ENCODE data around the gene FAM3C. TPM values are rescaled to one million over a fixed set of nuclear protein-coding genes. Genes with fewer than 3 reads are reported as not detected.
A peak's percentile ranks its signal among the peaks of the same experiment; 100 is the strongest.
"Not testable (repeated sequence)": the region's sequence is repeated elsewhere in the genome, so short reads cannot be mapped to it uniquely, and the experiment has no call there.

Gene FAM3C
- total RNA-seq, 1 experiment from 2014 or later = 114 TPM

- H3K9me3 ChIP-seq (replicated peaks); H3K27ac ChIP-seq; H3K4me3 ChIP-seq; H3K36me3 ChIP-seq; H3K27me3 ChIP-seq; DNase-seq: not testable (repeated sequence)
- peaks cover 19% of the 10 kb centered on the region for H3K4me1 ChIP-seq
Measured at GRCh38 chr7:121315170-121315569, 80.9 kb downstream of the FAM3C start.

GRCh38 chr7:121313793-121314676 lies 82.1 kb downstream of the FAM3C start:
- H3K4me1 ChIP-seq = peaks cover 19% of the 10 kb centered on the region
- no peaks in the 10 kb centered on the region for H3K36me3 ChIP-seq
- H3K27me3 ChIP-seq = no peaks in the 10 kb centered on the region
- peak; percentile 71 to 81 for DNase-seq
- no peaks in the 10 kb centered on the region for H3K9me3 ChIP-seq (replicated peaks)
- peak overlapping the region; percentile 29 for H3K4me3 ChIP-seq
- no peak overlapping the region for H3K27ac ChIP-seq

GRCh38 chr7:121313220-121313792 lies 82.8 kb downstream of the FAM3C start:
- peak in 1 of 2 experiments; percentile 49 for DNase-seq
- Histone ChIP-seq H3K27me3 (no peaks in the 10 kb centered on the region), H3K9me3 (replicated peaks) (no peaks in the 10 kb centered on the region), H3K4me1 (peaks cover 19% of the 10 kb centered on the region), H3K4me3 (peak overlapping the region; percentile 29), H3K36me3 (no peaks in the 10 kb centered on the region), H3K27ac (0 out of 2 replicates have a peak overlapping the region, but pooled peaks have one; percentile 2)

GRCh38 chr7:121307021-121307574 lies 89.0 kb downstream of the FAM3C start:
- Histone ChIP-seq H3K9me3 (replicated peaks) (no peaks in the 10 kb centered on the region), H3K4me1 (peaks cover 9% of the 10 kb centered on the region), H3K4me3 (no peak overlapping the region), H3K27ac (peak overlapping the region; percentile 29), H3K36me3 (no peaks in the 10 kb centered on the region), H3K27me3 (no peaks in the 10 kb centered on the region)
- DNase-seq = peak; percentile 43 to 65

GRCh38 chr7:121306565-121306964 lies 89.5 kb downstream of the FAM3C start:
- peak overlapping the region; percentile 29 for H3K27ac ChIP-seq
- no peak for DNase-seq
- H3K4me1 ChIP-seq = peaks cover 9% of the 10 kb centered on the region
- H3K27me3 ChIP-seq = no peaks in the 10 kb centered on the region
- no peaks in the 10 kb centered on the region for H3K36me3 ChIP-seq
- no peaks in the 10 kb centered on the region for H3K9me3 ChIP-seq (replicated peaks)
- H3K4me3 ChIP-seq = no peak overlapping the region

- no peak overlapping the region for H3K27ac ChIP-seq
- no peak for DNase-seq
- no peak overlapping the region for H3K4me3 ChIP-seq
- no peaks in the 10 kb centered on the region for H3K36me3 ChIP-seq
- H3K9me3 ChIP-seq (replicated peaks) = no peaks in the 10 kb centered on the region
- H3K4me1 ChIP-seq = peaks cover 9% of the 10 kb centered on the region
- H3K27me3 ChIP-seq = no peaks in the 10 kb centered on the region
Measured at GRCh38 chr7:121305109-121305508, 91.0 kb downstream of the FAM3C start.

- no peaks in the 10 kb centered on the region for H3K36me3 ChIP-seq
- no peak overlapping the region for H3K27ac ChIP-seq
- peaks cover 9% of the 10 kb centered on the region for H3K4me1 ChIP-seq
- H3K9me3 ChIP-seq (replicated peaks) = no peaks in the 10 kb centered on the region
- H3K4me3 ChIP-seq = no peak overlapping the region
- DNase-seq = no peak
- no peaks in the 10 kb centered on the region for H3K27me3 ChIP-seq
Measured at GRCh38 chr7:121304102-121304658, 91.9 kb downstream of the FAM3C start.

GRCh38 chr7:121303422-121304101 lies 92.5 kb downstream of the FAM3C start:
- Histone ChIP-seq H3K4me3 (no peak overlapping the region), H3K4me1 (peaks cover 9% of the 10 kb centered on the region), H3K9me3 (replicated peaks) (no peaks in the 10 kb centered on the region), H3K27ac (no peak overlapping the region), H3K27me3 (no peaks in the 10 kb centered on the region), H3K36me3 (no peaks in the 10 kb centered on the region)
- DNase-seq = no peak

GRCh38 chr7:121302214-121302745 lies 93.8 kb downstream of the FAM3C start:
- H3K36me3 ChIP-seq = no peaks in the 10 kb centered on the region
- H3K27ac ChIP-seq = no peak overlapping the region
- H3K4me1 ChIP-seq = peaks cover 9% of the 10 kb centered on the region
- no peaks in the 10 kb centered on the region for H3K9me3 ChIP-seq (replicated peaks)
- no peaks in the 10 kb centered on the region for H3K27me3 ChIP-seq
- DNase-seq = no peak
- H3K4me3 ChIP-seq = no peak overlapping the region

- no peak for DNase-seq
- Histone ChIP-seq H3K4me3 (no peak overlapping the region), H3K36me3 (no peaks in the 10 kb centered on the region), H3K9me3 (replicated peaks) (no peaks in the 10 kb centered on the region), H3K4me1 (peaks cover 5% of the 10 kb centered on the region), H3K27me3 (no peaks in the 10 kb centered on the region), H3K27ac (no peak overlapping the region)
Measured at GRCh38 chr7:121301446-121302213, 94.5 kb downstream of the FAM3C start.

- no peak for DNase-seq
- Histone ChIP-seq H3K9me3 (replicated peaks) (no peaks in the 10 kb centered on the region), H3K27me3 (no peaks in the 10 kb centered on the region), H3K4me3 (no peak overlapping the region), H3K27ac (no peak overlapping the region), H3K4me1 (no peaks in the 10 kb centered on the region), H3K36me3 (no peaks in the 10 kb centered on the region)
Measured at GRCh38 chr7:121300685-121301420, 95.3 kb downstream of the FAM3C start.

Data from SJCRH30 (cell line).